HL-60 (cell line): ENCODE data around the gene PITX2.

ENCODE experiments used
- DNase-seq, 2 experiments: peaks; one replicate each; pipeline ENCODE4 v3.0.0-alpha.2; 2010 to 2020; ENCODE audit warnings: low read depth in 1 of 2, low spot score in 1 of 2
- H3K27ac ChIP-seq: fragments of 250-450 bp; sonication (Bioruptor Pico); replicated peaks from 2 replicates; pipeline ENCODE4 v1.5.1; 2020; ENCODE audit warnings: mild to moderate bottlenecking, moderate library complexity
- H3K27me3 ChIP-seq: fragments of 250-450 bp; sonication (Bioruptor Pico); 2 replicates; pipeline ENCODE4 v1.5.1; 2021; ENCODE audit warnings: mild to moderate bottlenecking, moderate library complexity; ENCODE audit not compliant: insufficient read depth, poor library complexity, severe bottlenecking
- H3K4me3 ChIP-seq: replicated peaks from 2 replicates; pipeline ENCODE4 v1.5.1; 2011; ENCODE audit warnings: mild to moderate bottlenecking, control low read depth, low read length; ENCODE audit not compliant: insufficient read depth
- CTCF ChIP-seq: IDR thresholded peaks from one replicate; pipeline ENCODE4 v1.5.1; 2011; ENCODE audit warnings: low read length, control low read depth, inconsistent platforms; ENCODE audit not compliant: insufficient read depth
- GABPA ChIP-seq: IDR thresholded peaks from 2 replicates; pipeline ENCODE4 v1.6.1; 2012; ENCODE audit warnings: low read depth
- POLR2AphosphoS5 ChIP-seq: IDR thresholded peaks from 2 replicates; pipeline ENCODE4 v1.6.1; 2012; ENCODE audit warnings: low read depth
- REST ChIP-seq: IDR thresholded peaks from 2 replicates; pipeline ENCODE4 v1.6.1; 2012; ENCODE audit warnings: low read depth; ENCODE audit not compliant: insufficient replicate concordance
- SPI1 ChIP-seq: IDR thresholded peaks from 2 replicates; pipeline ENCODE4 v1.6.1; 2012; ENCODE audit warnings: low read depth, mild to moderate bottlenecking, borderline replicate concordance

PITX2 gene

GRCh38 chr4:110663738-110664444, 41.0 kb upstream of the PITX2 start:
- Histone ChIP-seq H3K27ac (no peak overlapping the region), H3K4me3 (no peak overlapping the region), H3K27me3 (no peaks in the 10 kb centered on the region)
- no peak for DNase-seq
- no peak for TF ChIP-seq GABPA
- no peak for TF ChIP-seq REST
- TF ChIP-seq SPI1 = no peak
- TF ChIP-seq POLR2AphosphoS5 = no peak
- TF ChIP-seq CTCF = no peak

GRCh38 chr4:110663206-110663605, 40.3 kb upstream of the PITX2 start:
- H3K27ac ChIP-seq = no peak overlapping the region
- no peaks in the 10 kb centered on the region for H3K27me3 ChIP-seq
- no peak overlapping the region for H3K4me3 ChIP-seq
- no peak for DNase-seq
- TF ChIP-seq POLR2AphosphoS5 (no peak), CTCF (no peak), GABPA (no peak), REST (no peak), SPI1 (no peak)

GRCh38 chr4:110660755-110661154, 37.9 kb upstream of the PITX2 start:
- DNase-seq = no peak
- no peaks in the 10 kb centered on the region for H3K27me3 ChIP-seq
- no peak overlapping the region for H3K4me3 ChIP-seq
- no peak overlapping the region for H3K27ac ChIP-seq
- TF ChIP-seq SPI1 (no peak), CTCF (no peak), GABPA (no peak), REST (no peak), POLR2AphosphoS5 (no peak)
